Measurements from ENCODE around the gene LMF1. TPM values are rescaled to one million over a fixed set of nuclear protein-coding genes. Genes with fewer than 3 reads are reported as not detected.

Gene LMF1
- polyA plus RNA-seq, 1 experiment, result 28.9 TPM

DNA sequence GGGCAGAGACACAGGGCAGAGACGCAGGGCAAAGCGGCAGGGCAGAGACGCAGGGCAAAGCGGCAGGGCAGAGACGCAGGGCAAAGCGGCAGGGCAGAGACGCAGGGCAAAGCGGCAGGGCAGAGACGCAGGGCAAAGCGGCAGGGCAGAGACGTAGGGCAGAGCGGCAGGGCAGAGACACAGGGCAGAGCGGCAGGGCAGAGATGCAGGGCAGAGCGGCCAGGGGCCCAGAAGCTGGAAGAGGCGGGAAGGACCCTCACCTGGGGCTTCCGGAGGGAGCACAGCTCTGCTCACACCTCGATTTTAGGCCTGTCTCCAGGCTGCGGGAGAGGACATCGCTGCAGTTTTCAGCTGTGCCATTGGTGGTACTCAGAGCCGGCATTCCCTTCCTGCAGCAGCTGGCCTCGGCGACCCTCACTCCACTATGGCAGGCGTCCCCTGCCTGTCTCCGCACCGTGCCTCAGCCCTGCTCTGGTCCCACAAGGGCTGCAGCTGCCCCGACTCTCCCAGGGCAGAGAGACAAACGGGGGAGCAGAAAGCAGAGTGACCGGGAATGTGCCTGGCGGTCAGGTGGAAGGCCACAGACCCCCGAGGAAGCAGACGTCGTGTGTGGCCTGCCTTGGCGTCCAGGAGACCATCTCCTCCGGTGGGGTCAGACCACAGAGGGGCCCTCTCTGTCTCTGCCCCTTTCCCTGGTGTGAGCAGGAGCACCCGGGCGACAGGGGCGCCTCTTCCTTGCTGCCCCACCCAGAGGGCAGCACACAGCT lies 40.7 kb upstream of the LMF1 start:
- no peak for DNase-seq (ENCODE audit: low read depth)
- Histone ChIP-seq H3K27me3 (ENCODE audit: control insufficient read depth, insufficient read depth, low read length) (peaks cover 4% of the 10 kb centered on the region), H3K36me3 (ENCODE audit: control insufficient read depth, insufficient read depth, low read length) (no peaks in the 10 kb centered on the region), H3K4me3 (ENCODE audit: low read depth, low read length) (no peak overlapping the region)
- TF ChIP-seq, protein P1, sequence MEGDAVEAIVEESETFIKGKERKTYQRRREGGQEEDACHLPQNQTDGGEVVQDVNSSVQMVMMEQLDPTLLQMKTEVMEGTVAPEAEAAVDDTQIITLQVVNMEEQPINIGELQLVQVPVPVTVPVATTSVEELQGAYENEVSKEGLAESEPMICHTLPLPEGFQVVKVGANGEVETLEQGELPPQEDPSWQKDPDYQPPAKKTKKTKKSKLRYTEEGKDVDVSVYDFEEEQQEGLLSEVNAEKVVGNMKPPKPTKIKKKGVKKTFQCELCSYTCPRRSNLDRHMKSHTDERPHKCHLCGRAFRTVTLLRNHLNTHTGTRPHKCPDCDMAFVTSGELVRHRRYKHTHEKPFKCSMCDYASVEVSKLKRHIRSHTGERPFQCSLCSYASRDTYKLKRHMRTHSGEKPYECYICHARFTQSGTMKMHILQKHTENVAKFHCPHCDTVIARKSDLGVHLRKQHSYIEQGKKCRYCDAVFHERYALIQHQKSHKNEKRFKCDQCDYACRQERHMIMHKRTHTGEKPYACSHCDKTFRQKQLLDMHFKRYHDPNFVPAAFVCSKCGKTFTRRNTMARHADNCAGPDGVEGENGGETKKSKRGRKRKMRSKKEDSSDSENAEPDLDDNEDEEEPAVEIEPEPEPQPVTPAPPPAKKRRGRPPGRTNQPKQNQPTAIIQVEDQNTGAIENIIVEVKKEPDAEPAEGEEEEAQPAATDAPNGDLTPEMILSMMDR (IDR thresholded peaks at IDR 0.05; ENCODE audit: insufficient read depth, low read depth, low read length), result no peak
- POLR2A ChIA-PET, result no interaction called here
- CTCF ChIA-PET, result no interaction called here

DNA sequence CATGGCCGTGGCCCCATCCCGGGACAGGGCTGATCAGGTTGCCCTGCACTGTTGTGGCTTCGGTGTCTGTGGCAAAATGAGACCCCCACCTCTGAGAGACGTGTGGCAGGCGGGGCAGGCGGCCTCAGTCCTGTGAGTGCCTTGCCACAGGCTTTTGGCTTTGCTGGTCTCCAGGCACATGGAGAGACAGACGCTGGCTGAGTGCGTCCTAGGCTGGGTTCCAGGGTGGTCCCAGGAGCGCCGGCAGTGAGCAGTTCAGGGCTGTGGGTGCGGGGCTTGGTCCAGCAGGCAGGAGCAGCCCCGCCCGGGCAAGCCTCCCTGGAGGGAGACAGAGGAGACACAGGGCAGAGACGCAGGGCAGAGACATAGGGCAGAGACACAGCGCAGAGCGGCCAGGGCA lies 40.0 kb upstream of the LMF1 start:
- TF ChIP-seq, protein P1 (IDR thresholded peaks at IDR 0.05; ENCODE audit: insufficient read depth, low read depth, low read length), result no peak
- ChIA-PET POLR2A (no interaction called here), CTCF (no interaction called here)
- DNase-seq (ENCODE audit: low read depth), result no peak
- H3K27me3 ChIP-seq (ENCODE audit: control insufficient read depth, insufficient read depth, low read length), result peaks cover 4% of the 10 kb centered on the region
- no peaks in the 10 kb centered on the region for H3K36me3 ChIP-seq (ENCODE audit: control insufficient read depth, insufficient read depth, low read length)
- H3K4me3 ChIP-seq (ENCODE audit: low read depth, low read length), result no peak overlapping the region

DNA sequence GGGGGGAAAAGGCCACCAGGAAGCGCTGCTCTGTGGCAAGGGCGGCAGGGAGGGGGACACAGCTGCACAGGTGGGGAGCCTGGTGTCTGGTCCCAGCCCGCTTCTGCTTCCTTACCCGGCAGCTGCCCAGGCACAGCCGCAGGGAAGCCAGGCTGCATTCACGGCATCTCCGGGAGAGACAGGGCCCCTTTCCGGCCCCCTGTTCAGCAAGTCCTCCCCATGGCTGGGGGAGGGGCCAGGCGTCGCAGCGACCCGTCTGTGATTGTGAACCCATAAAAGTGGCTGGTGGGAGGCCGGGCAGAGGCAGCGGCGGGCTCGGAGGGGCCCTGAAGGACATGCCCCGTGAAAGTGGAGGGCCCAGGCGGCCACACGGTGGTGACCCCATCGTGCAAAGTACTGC lies 39.5 kb upstream of the LMF1 start:
- no peak overlapping the region for H3K4me3 ChIP-seq (ENCODE audit: low read depth, low read length)
- peaks cover 4% of the 10 kb centered on the region for H3K27me3 ChIP-seq (ENCODE audit: control insufficient read depth, insufficient read depth, low read length)
- DNase-seq (ENCODE audit: low read depth), result no peak
- ChIA-PET POLR2A (no interaction called here), CTCF (no interaction called here)
- TF ChIP-seq, protein P1 (IDR thresholded peaks at IDR 0.05; ENCODE audit: insufficient read depth, low read depth, low read length), result no peak
- H3K36me3 ChIP-seq (ENCODE audit: control insufficient read depth, insufficient read depth, low read length), result no peaks in the 10 kb centered on the region

DNA sequence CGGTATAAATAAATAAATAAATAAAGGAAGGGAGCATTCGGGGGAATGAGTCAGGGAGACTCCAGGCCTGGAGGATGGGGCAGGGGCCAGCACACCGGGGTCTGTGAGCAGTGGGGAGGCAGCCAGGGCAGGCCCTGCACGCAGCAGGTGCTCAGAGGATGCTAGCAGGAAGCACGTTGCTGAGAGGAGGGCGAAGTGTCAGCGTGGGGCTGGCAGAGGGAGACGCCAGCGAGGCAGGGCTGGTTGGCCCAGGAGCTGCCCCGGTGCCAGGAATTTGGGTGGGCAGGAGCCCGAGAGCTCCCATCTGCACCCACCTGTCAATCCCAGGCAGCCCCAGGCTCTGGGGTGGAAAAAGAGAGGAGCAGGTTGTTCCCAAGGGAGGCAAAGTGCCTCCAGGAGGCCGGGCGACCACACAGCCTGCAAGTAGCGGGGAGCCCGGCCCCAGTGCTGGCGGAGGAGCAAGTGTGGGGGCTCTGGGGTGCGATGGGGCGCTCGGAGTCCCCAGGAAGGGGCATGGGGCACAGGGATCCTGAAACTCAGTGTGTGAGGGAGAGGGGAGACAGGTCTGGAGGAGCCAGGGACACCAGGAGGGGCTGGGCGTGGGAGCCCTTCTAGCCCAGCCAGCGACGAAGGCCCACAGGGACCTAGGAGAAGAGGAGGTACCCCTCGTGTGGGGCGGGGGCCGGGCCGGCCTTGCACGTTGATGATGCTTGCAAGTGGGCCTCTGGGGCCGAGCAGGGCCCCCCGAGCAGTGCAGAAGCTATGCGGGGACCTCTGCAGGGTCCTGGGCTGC lies 38.8 kb upstream of the LMF1 start:
- DNase-seq (ENCODE audit: low read depth), result no peak
- Histone ChIP-seq H3K27me3 (ENCODE audit: control insufficient read depth, insufficient read depth, low read length) (peaks cover 4% of the 10 kb centered on the region), H3K4me3 (ENCODE audit: low read depth, low read length) (no peak overlapping the region), H3K36me3 (ENCODE audit: control insufficient read depth, insufficient read depth, low read length) (no peaks in the 10 kb centered on the region)
- TF ChIP-seq, protein P1 (IDR thresholded peaks at IDR 0.05; ENCODE audit: insufficient read depth, low read depth, low read length), result no peak
- POLR2A ChIA-PET, result no interaction called here
- CTCF ChIA-PET, result no interaction called here

DNA sequence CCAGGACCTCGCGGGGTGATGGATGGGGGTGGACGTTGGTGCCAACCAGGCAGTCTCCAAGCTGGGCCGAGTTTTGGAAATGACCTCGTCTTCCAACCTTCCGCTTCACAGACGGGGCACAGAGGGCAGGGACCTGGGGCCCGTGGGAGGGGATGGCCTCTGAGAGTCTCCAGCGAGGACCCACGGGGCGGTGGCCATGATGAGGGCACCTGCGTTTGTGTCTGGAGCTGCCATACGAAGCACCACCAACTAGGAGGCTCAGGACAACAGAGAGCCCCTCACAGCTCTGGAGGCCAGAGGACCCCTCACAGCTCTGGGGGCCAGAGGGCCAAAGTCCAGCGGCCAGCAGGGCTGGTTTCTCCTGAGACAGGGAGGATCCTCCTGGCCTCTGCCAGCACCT lies 37.3 kb upstream of the LMF1 start:
- ChIA-PET CTCF (no interaction called here), POLR2A (no interaction called here)
- no peak for DNase-seq (ENCODE audit: low read depth)
- peaks cover 4% of the 10 kb centered on the region for H3K27me3 ChIP-seq (ENCODE audit: control insufficient read depth, insufficient read depth, low read length)
- no peak overlapping the region for H3K4me3 ChIP-seq (ENCODE audit: low read depth, low read length)
- TF ChIP-seq, protein P1 (IDR thresholded peaks at IDR 0.05; ENCODE audit: insufficient read depth, low read depth, low read length), result no peak
- no peaks in the 10 kb centered on the region for H3K36me3 ChIP-seq (ENCODE audit: control insufficient read depth, insufficient read depth, low read length)

Measured in BJ (cell line).